WI38 (cell line): ENCODE measurements around the gene SLC2A11.

Experiments
- H3K4me3 ChIP-seq: 2 replicates; pipeline ENCODE4 v1.5.1; 2011; ENCODE audit warnings: low read depth, mild to moderate bottlenecking, control low read depth, low read length
- CTCF ChIP-seq: IDR thresholded peaks from 2 replicates; pipeline ENCODE4 v1.5.1; 2012; ENCODE audit warnings: low read depth, mild to moderate bottlenecking, control low read depth, low read length

Gene SLC2A11

GRCh38 chr22:23836692-23837495 lies 20.8 kb upstream of the SLC2A11 start:
- no peak for TF ChIP-seq CTCF

GRCh38 chr22:23837496-23837859 lies 20.2 kb upstream of the SLC2A11 start:
- no peak overlapping the region for H3K4me3 ChIP-seq
- no peak for TF ChIP-seq CTCF

More at GRCh38 chr22:23836692-23837495, 20.8 kb upstream of the SLC2A11 start:
- no peak overlapping the region for H3K4me3 ChIP-seq

GRCh38 chr22:23837911-23838680 lies 19.6 kb upstream of the SLC2A11 start:
- no peak for TF ChIP-seq CTCF
- H3K4me3 ChIP-seq = no peak overlapping the region

- no peak for TF ChIP-seq CTCF
- H3K4me3 ChIP-seq = peak within 1 kb of the TSS; percentile 39
Measured at GRCh38 chr22:23838681-23839468, 18.8 kb upstream of the SLC2A11 start, which contains the start of gene DERL3. Gene DERL3, minus strand, starts transcription at chr22:23839006. Its CDS starts 19 bp downstream, at chr22:23838987.

GRCh38 chr22:23840026-23840425 lies 17.6 kb upstream of the SLC2A11 start:
- no peak overlapping the region for H3K4me3 ChIP-seq
- TF ChIP-seq CTCF = no peak

GRCh38 chr22:23841292-23841691 lies 16.4 kb upstream of the SLC2A11 start:
- H3K4me3 ChIP-seq = no peak overlapping the region
- no peak for TF ChIP-seq CTCF
